HepG2 (cell line): ENCODE measurements around the gene GPBP1. TPM values are rescaled to one million over a fixed set of nuclear protein-coding genes. Genes with fewer than 3 reads are reported as not detected.

Experiments
- CHCHD3 ChIP-seq: sonication (generic); formaldehyde crosslinking; IDR thresholded peaks from 2 replicates; pipeline ENCODE4 v1.8.0; 2022; ENCODE audit warnings: mild to moderate bottlenecking, missing genetic modification reagents, moderate library complexity
- DNMT1 ChIP-seq: sonication (generic); formaldehyde crosslinking; IDR thresholded peaks from 2 replicates; pipeline ENCODE4 v1.5.1; 2020; ENCODE audit warnings: mild to moderate bottlenecking, missing genetic modification reagents
- FLYWCH1 ChIP-seq: sonication (generic); formaldehyde crosslinking; IDR thresholded peaks from 2 replicates; pipeline ENCODE4 v1.8.1; 2023; ENCODE audit warnings: mild to moderate bottlenecking, missing genetic modification reagents
- MXI1 ChIP-seq: IDR thresholded peaks from 3 replicates; pipeline ENCODE4 v1.6.1; 2012; ENCODE audit warnings: low read depth, low read length, inconsistent platforms, borderline replicate concordance
- NFE2 ChIP-seq: sonication (generic); formaldehyde crosslinking; IDR thresholded peaks from 2 replicates; pipeline ENCODE4 v1.4.0; 2020; ENCODE audit warnings: missing genetic modification reagents
- POGZ ChIP-seq: sonication (generic); formaldehyde crosslinking; IDR thresholded peaks from 2 replicates; pipeline ENCODE4 v1.4.0; 2020; ENCODE audit warnings: mild to moderate bottlenecking, missing genetic modification reagents
- RBM22 ChIP-seq: fragments of 200-400 bp; formaldehyde crosslinking; optimal IDR thresholded peaks from 2 replicates; pipeline ENCODE3; 2017; ENCODE audit warnings: mild to moderate bottlenecking, low read length, moderate library complexity
- RCOR2 ChIP-seq: IDR thresholded peaks from 2 replicates; pipeline ENCODE4 v1.6.1; 2016; ENCODE audit warnings: missing biosample characterization, missing genetic modification reagents
- RFXANK ChIP-seq: IDR thresholded peaks from 2 replicates; pipeline ENCODE4 v1.6.1; 2016
- SMARCE1 ChIP-seq: fragments of 450-650 bp; IDR thresholded peaks from 2 replicates; pipeline ENCODE4 v1.6.1; 2017; ENCODE audit warnings: borderline replicate concordance
- SRSF9 ChIP-seq: fragments of 200-400 bp; formaldehyde crosslinking; IDR thresholded peaks from 2 replicates; pipeline ENCODE4 v1.6.1; 2018; ENCODE audit warnings: borderline replicate concordance, mild to moderate bottlenecking, low read depth, low read length; ENCODE audit not compliant: insufficient read depth, poor library complexity, severe bottlenecking
- XBP1 ChIP-seq: sonication (generic); formaldehyde crosslinking; IDR thresholded peaks from 2 replicates; pipeline ENCODE4 v1.5.0; 2020; ENCODE audit warnings: missing genetic modification reagents
- ZC3H4 ChIP-seq: sonication (generic); formaldehyde crosslinking; IDR thresholded peaks from 2 replicates; pipeline ENCODE4 v1.4.0; 2020; ENCODE audit warnings: missing genetic modification reagents, borderline replicate concordance
- ZNF331 ChIP-seq: sonication (generic); formaldehyde crosslinking; IDR thresholded peaks from 2 replicates; pipeline ENCODE4 v1.4.0; 2020; ENCODE audit warnings: missing genetic modification reagents
- ZNF430 ChIP-seq: sonication (generic); formaldehyde crosslinking; IDR thresholded peaks from 2 replicates; pipeline ENCODE4 v1.9.0; 2021; ENCODE audit warnings: mild to moderate bottlenecking, missing genetic modification reagents
- ZNF496 ChIP-seq: sonication (generic); formaldehyde crosslinking; IDR thresholded peaks from 2 replicates; pipeline ENCODE4 v1.8.1; 2023; ENCODE audit warnings: mild to moderate bottlenecking, moderate library complexity, missing genetic modification reagents; ENCODE audit not compliant: insufficient replicate concordance
- polyA plus RNA-seq, 8 experiments: library from polyadenylated mRNA; depleted of rRNA in 3 of 8; stranded (reverse) in 7 of 8; unstranded in 1 of 8; fragments of >200 nt; fragmentation: Illumina TruSeq in 4 of 8; extraction: Trizol in 4 of 8; gene quantifications; 2 replicates each; pipeline versions ENCODE4 v1.2.1 to v1.2.3, GENCODE V29; 2011 to 2016; ENCODE audit warnings: low read depth in 4 of 8, missing spikeins in 1 of 8, mixed read lengths in 1 of 8; ENCODE audit not compliant: insufficient read depth in 1 of 8
- total RNA-seq, 5 experiments: library from RNA; depleted of rRNA; stranded (reverse); fragments of >200 nt; fragmentation: Illumina TruSeq; extraction: Trizol; gene quantifications; 2 replicates each; pipeline ENCODE4 v1.2.3, GENCODE V29; 2016; ENCODE audit warnings: low read depth in 1 of 5
- TF ChIP-seq, protein P1 (sequence below): sonication (generic); formaldehyde crosslinking; IDR thresholded peaks from 2 replicates; pipeline ENCODE4 v1.8.0; 2022; ENCODE audit warnings: mild to moderate bottlenecking, missing genetic modification reagents, borderline replicate concordance
- TF ChIP-seq, protein P2 (sequence below): sonication (generic); formaldehyde crosslinking; IDR thresholded peaks from 2 replicates; pipeline ENCODE4 v1.4.0; 2020; ENCODE audit warnings: mild to moderate bottlenecking, missing genetic modification reagents
- TF ChIP-seq, protein P3 (sequence below): sonication (generic); formaldehyde crosslinking; IDR thresholded peaks from 2 replicates; pipeline ENCODE4 v1.4.0; 2020; ENCODE audit warnings: missing genetic modification reagents
- TF ChIP-seq, protein P4 (sequence below): sonication (generic); formaldehyde crosslinking; IDR thresholded peaks from 2 replicates; pipeline ENCODE4 v1.5.0; 2020; ENCODE audit warnings: mild to moderate bottlenecking, missing genetic modification reagents

Gene GPBP1
- total and polyA plus RNA-seq, 2 of the 13 experiments (the other 11 are each of a cell fraction or from before 2014, with no cell fraction given) = 27.1 to 72.2 TPM

DNA sequence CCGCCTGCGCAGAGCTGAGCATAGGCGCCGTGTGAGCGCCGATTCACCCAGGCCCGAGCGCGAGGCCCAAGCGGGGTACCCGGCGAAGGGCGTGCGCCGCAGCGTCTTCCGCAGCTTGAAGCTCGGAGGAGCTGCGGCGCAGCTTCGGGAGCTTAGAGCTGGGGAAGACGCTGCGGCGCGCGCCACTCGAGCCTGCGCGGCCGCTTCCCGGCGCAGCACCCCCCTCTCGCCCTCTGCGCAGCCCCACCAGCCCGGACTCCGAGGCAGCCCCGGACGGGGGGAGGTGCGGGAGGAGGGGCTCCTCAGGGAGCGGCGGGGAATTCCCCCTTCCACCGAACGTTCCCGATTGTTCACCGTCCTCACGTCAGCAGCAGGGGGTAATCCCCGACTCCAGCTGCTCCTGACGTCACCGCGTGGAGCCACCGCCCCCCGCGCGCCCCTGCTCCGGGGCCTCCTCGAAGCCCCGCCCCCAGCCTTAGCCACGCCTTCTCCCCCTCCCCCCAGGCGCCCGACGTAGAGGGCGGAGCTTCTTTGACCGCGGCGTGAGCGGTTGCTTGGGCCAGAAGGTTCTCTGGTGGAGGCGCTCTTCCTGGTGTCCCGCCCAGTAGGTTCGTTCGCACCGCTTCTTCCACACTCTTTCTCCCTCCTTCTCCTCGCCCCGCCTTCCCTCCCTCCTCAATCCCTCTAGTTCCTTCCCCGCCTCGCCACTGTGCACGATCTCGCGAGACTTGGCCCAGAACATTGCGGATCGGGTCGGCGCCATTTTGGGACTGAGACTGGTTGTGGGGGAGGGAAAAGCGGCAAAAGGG lies at the start of gene GPBP1 (continued):
- TF ChIP-seq, protein P1, sequence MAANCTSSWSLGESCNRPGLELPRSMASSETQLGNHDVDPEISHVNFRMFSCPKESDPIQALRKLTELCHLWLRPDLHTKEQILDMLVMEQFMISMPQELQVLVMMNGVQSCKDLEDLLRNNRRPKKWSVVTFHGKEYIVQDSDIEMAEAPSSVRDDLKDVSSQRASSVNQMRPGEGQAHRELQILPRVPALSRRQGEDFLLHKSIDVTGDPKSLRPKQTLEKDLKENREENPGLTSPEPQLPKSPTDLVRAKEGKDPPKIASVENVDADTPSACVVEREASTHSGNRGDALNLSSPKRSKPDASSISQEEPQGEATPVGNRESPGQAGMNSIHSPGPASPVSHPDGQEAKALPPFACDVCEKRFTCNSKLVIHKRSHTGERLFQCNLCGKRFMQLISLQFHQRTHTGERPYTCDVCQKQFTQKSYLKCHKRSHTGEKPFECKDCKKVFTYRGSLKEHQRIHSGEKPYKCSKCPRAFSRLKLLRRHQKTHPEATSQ (CRISPR knock-in tag) = peak; percentile 25; the same call in 1 of the 2 replicates
- TF ChIP-seq RCOR2 = no peak
- TF ChIP-seq, protein P2, sequence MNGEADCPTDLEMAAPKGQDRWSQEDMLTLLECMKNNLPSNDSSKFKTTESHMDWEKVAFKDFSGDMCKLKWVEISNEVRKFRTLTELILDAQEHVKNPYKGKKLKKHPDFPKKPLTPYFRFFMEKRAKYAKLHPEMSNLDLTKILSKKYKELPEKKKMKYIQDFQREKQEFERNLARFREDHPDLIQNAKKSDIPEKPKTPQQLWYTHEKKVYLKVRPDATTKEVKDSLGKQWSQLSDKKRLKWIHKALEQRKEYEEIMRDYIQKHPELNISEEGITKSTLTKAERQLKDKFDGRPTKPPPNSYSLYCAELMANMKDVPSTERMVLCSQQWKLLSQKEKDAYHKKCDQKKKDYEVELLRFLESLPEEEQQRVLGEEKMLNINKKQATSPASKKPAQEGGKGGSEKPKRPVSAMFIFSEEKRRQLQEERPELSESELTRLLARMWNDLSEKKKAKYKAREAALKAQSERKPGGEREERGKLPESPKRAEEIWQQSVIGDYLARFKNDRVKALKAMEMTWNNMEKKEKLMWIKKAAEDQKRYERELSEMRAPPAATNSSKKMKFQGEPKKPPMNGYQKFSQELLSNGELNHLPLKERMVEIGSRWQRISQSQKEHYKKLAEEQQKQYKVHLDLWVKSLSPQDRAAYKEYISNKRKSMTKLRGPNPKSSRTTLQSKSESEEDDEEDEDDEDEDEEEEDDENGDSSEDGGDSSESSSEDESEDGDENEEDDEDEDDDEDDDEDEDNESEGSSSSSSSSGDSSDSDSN (CRISPR knock-in tag) = peak; percentile 96; the same call in 1 of the 2 replicates
- TF ChIP-seq FLYWCH1 (CRISPR knock-in tag) = no peak
- TF ChIP-seq, protein P3, sequence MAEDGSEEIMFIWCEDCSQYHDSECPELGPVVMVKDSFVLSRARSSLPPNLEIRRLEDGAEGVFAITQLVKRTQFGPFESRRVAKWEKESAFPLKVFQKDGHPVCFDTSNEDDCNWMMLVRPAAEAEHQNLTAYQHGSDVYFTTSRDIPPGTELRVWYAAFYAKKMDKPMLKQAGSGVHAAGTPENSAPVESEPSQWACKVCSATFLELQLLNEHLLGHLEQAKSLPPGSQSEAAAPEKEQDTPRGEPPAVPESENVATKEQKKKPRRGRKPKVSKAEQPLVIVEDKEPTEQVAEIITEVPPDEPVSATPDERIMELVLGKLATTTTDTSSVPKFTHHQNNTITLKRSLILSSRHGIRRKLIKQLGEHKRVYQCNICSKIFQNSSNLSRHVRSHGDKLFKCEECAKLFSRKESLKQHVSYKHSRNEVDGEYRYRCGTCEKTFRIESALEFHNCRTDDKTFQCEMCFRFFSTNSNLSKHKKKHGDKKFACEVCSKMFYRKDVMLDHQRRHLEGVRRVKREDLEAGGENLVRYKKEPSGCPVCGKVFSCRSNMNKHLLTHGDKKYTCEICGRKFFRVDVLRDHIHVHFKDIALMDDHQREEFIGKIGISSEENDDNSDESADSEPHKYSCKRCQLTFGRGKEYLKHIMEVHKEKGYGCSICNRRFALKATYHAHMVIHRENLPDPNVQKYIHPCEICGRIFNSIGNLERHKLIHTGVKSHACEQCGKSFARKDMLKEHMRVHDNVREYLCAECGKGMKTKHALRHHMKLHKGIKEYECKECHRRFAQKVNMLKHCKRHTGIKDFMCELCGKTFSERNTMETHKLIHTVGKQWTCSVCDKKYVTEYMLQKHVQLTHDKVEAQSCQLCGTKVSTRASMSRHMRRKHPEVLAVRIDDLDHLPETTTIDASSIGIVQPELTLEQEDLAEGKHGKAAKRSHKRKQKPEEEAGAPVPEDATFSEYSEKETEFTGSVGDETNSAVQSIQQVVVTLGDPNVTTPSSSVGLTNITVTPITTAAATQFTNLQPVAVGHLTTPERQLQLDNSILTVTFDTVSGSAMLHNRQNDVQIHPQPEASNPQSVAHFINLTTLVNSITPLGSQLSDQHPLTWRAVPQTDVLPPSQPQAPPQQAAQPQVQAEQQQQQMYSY (CRISPR knock-in tag) = 0 out of 2 replicates have a peak, but pooled peaks have one; percentile 14
- TF ChIP-seq ZC3H4 (CRISPR knock-in tag) = no peak
- no peak for TF ChIP-seq RBM22
- TF ChIP-seq CHCHD3 (CRISPR knock-in tag) = no peak
- peak; percentile 87 for TF ChIP-seq POGZ (CRISPR knock-in tag)
- peak; percentile 64; the same call in 2 of the 3 replicates for TF ChIP-seq MXI1
- TF ChIP-seq ZNF496 (CRISPR knock-in tag) = no peak
- TF ChIP-seq ZNF331 (CRISPR knock-in tag) = peak; percentile 31; the same call in 1 of the 2 replicates
- TF ChIP-seq XBP1 (CRISPR knock-in tag) = peak; percentile 45; the same call in 1 of the 2 replicates
- TF ChIP-seq DNMT1 = no peak
- TF ChIP-seq, protein P4, sequence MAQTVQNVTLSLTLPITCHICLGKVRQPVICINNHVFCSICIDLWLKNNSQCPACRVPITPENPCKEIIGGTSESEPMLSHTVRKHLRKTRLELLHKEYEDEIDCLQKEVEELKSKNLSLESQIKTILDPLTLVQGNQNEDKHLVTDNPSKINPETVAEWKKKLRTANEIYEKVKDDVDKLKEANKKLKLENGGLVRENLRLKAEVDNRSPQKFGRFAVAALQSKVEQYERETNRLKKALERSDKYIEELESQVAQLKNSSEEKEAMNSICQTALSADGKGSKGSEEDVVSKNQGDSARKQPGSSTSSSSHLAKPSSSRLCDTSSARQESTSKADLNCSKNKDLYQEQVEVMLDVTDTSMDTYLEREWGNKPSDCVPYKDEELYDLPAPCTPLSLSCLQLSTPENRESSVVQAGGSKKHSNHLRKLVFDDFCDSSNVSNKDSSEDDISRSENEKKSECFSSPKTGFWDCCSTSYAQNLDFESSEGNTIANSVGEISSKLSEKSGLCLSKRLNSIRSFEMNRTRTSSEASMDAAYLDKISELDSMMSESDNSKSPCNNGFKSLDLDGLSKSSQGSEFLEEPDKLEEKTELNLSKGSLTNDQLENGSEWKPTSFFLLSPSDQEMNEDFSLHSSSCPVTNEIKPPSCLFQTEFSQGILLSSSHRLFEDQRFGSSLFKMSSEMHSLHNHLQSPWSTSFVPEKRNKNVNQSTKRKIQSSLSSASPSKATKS (CRISPR knock-in tag) = no peak; the same call in 1 of the 2 replicates
- TF ChIP-seq SRSF9 = no peak
- no peak for TF ChIP-seq RFXANK (CRISPR knock-in tag)
- no peak for TF ChIP-seq SMARCE1
- no peak for TF ChIP-seq ZNF430 (CRISPR knock-in tag)
- TF ChIP-seq NFE2 (CRISPR knock-in tag) = no peak
